ENCODE results near the gene IFT52. TPM values are rescaled to one million over a fixed set of nuclear protein-coding genes. Genes with fewer than 3 reads are reported as not detected.
"Not testable (repeated sequence)": the region's sequence is repeated elsewhere in the genome, so short reads cannot be mapped to it uniquely, and the experiment has no call there.

IFT52 gene
- total RNA-seq, 1 donor = 35.8 TPM

DNA sequence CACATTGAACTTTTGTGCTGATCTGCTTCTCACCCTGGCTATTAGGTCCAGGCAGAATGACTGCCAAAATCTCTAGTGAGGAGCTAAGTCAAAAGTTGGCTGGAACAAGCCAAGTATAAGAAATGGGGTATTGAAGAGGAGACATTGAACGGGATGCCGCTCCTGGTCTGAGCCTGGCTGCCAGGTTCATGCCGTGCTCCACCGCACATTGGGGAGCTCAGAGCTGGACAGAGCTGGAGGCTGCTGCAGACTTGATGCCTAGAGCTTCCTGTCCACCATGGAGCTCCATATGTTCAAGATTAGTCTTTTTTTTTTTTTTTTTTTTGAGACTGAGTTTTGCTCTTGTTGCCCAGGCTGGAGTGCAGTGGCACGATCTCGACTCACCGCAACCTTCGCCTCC lies 4.1 kb upstream of the IFT52 start:
- DNase-seq (ENCODE audit: low read depth) = no peak
- H3K4me3 ChIP-seq (ENCODE audit: low read depth, low read length) = no peak overlapping the region
- TF ChIP-seq, protein P1, sequence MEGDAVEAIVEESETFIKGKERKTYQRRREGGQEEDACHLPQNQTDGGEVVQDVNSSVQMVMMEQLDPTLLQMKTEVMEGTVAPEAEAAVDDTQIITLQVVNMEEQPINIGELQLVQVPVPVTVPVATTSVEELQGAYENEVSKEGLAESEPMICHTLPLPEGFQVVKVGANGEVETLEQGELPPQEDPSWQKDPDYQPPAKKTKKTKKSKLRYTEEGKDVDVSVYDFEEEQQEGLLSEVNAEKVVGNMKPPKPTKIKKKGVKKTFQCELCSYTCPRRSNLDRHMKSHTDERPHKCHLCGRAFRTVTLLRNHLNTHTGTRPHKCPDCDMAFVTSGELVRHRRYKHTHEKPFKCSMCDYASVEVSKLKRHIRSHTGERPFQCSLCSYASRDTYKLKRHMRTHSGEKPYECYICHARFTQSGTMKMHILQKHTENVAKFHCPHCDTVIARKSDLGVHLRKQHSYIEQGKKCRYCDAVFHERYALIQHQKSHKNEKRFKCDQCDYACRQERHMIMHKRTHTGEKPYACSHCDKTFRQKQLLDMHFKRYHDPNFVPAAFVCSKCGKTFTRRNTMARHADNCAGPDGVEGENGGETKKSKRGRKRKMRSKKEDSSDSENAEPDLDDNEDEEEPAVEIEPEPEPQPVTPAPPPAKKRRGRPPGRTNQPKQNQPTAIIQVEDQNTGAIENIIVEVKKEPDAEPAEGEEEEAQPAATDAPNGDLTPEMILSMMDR (IDR thresholded peaks at IDR 0.05; ENCODE audit: insufficient read depth, low read depth, low read length) = no peak

DNA sequence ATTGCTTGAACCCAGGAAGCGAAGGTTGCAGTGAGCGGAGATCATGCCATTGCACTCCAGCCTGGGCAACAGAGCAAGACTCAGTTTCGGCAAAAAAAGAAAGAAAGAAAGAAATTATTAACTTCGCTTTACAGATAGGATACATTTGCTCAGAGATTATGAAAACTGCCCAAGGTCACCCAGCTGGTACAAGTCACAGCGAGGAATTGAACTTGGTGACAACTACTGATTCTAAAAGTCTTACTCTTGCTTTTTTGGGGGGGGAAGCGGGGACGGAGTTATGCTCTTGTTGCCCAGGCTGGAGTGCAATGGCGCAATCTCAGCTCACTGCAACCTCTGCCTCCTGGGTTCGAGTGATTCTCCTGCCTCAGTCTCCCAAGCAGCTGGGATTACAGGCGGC lies 2.2 kb upstream of the IFT52 start:
- H3K4me3 ChIP-seq (ENCODE audit: low read depth, low read length); DNase-seq (ENCODE audit: low read depth): not testable (repeated sequence)

DNA sequence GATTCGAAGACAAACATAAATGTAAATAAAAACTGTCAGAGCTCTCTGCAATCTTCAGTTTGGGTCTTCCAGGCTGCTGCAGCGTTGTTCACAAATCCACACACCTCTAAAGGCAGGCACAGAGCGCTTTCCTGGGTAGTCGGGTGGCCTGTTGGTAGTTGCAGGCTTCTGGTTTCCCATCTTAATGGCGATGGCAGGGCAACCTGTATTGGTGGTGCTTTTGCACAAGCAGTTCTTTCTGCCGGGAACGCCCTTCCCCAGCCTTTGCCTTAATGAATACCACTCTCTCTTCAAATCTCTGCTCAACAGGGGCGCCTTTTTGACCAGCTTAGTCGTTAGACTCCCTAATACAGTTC lies 723 bp upstream of the IFT52 start:
- TF ChIP-seq, protein P1 (IDR thresholded peaks at IDR 0.05; ENCODE audit: insufficient read depth, low read depth, low read length) = no peak
- no peak for DNase-seq (ENCODE audit: low read depth)
- peak overlapping the region; percentile 93 for H3K4me3 ChIP-seq (ENCODE audit: low read depth, low read length)

- not testable (repeated sequence) for H3K4me3 ChIP-seq (ENCODE audit: low read depth, low read length); DNase-seq (ENCODE audit: low read depth)
Observed at GRCh38 chr20:43601960-43602359, 11.2 kb downstream of the IFT52 start.

- no peak overlapping the region for H3K4me3 ChIP-seq (ENCODE audit: low read depth, low read length)
- TF ChIP-seq, protein P1 (IDR thresholded peaks at IDR 0.05; ENCODE audit: insufficient read depth, low read depth, low read length) = no peak
- no peak for DNase-seq (ENCODE audit: low read depth)
Observed at GRCh38 chr20:43603124-43603523, 12.4 kb downstream of the IFT52 start.

GRCh38 chr20:43605715-43606114 lies 15.0 kb downstream of the IFT52 start:
- H3K4me3 ChIP-seq (ENCODE audit: low read depth, low read length) = no peak overlapping the region
- no peak for DNase-seq (ENCODE audit: low read depth)
- TF ChIP-seq, protein P1 (IDR thresholded peaks at IDR 0.05; ENCODE audit: insufficient read depth, low read depth, low read length) = no peak

DNA sequence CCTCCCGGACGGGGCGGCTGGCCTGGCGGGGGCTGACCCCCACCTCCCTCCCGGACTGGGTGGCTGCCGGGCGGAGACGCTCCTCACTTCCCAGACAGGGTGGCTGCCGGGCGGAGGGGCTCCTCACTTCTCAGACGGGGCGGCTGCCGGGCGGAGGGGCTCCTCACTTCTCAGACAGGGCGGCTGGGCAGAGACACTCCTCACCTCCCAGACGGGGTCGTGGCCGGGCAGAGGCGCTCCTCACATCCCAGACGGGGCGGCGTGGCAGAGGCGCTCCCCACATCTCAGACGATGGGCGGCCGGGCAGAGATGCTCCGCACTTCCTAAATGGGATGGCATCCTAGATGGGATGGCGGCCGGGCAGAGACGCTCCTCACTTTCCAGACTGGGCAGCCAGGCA lies 16.5 kb downstream of the IFT52 start:
- not testable (repeated sequence) for DNase-seq (ENCODE audit: low read depth); H3K4me3 ChIP-seq (ENCODE audit: low read depth, low read length)

- DNase-seq (ENCODE audit: low read depth) = no peak
- no peak overlapping the region for H3K4me3 ChIP-seq (ENCODE audit: low read depth, low read length)
- TF ChIP-seq, protein P1 (IDR thresholded peaks at IDR 0.05; ENCODE audit: insufficient read depth, low read depth, low read length) = no peak
Observed at GRCh38 chr20:43631598-43631997, 40.9 kb downstream of the IFT52 start.

DNA sequence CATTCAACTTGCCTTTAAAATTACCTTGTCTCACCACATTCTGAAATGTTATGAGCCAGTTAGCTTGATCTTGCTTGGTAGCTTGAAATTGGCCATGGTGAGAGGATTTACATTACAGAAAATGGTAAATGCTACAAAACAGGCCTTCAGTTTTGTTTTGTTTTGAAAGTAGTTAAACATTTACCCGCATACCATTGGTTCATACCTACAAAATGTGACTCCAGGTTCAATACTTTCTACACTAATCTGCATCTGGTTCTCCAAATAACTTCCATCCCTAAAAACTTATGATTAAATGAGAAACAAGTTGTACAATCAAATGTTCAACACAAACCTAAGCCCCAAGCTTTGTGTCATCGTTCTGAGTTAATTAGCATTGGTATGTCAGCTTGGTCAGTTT lies 45.7 kb downstream of the IFT52 start:
- no peak overlapping the region for H3K4me3 ChIP-seq (ENCODE audit: low read depth, low read length)
- no peak for DNase-seq (ENCODE audit: low read depth)
- TF ChIP-seq, protein P1 (IDR thresholded peaks at IDR 0.05; ENCODE audit: insufficient read depth, low read depth, low read length) = no peak
